ENCODE results near the gene PPP4C. TPM values are rescaled to one million over a fixed set of nuclear protein-coding genes. Genes with fewer than 3 reads are reported as not detected.
A peak's percentile ranks its signal among the peaks of the same experiment; 100 is the strongest.

PPP4C gene
- total RNA-seq, 1 donor: 178 TPM

DNA sequence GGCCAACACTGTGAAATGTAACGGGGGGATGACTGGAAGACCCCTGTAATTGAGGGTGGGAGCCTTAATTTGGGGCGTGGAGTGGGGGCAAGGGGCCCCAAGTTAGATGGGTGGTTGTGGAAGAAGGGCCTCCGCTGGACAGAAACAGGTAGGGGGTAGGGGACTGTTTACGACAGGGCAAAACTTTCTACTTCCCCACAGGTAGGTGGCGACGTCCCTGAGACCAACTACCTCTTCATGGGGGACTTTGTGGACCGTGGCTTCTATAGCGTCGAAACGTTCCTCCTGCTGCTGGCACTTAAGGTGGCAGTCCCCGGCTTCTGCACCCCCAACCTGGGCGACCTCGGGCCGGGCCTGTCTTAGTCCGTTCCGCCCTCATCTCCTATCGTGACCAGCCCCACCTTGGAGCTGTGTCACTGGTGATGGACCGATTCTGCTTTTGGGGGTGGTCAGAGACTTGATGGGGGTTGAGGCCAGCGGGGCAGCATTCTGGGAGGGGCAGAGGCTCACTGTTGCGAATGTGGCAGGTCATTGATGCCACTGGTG lies 6.8 kb downstream of the PPP4C start:
- Histone ChIP-seq H3K27ac (ENCODE audit: low read depth, low read length) (no peak overlapping the region), H2AFZ (ENCODE audit: low read length) (no peak overlapping the region), H3K36me3 (ENCODE audit: insufficient read depth, low read length) (peaks cover 70% of the 10 kb centered on the region), H3K9me3 (ENCODE audit: low read depth, low read length) (no peaks in the 10 kb centered on the region), H3K4me3 (ENCODE audit: insufficient read depth, low read length) (no peak overlapping the region), H3K4me1 (ENCODE audit: insufficient read depth, low read length) (peaks cover 5% of the 10 kb centered on the region), H3K79me2 (ENCODE audit: insufficient read depth, low read length) (peaks cover 46% of the 10 kb centered on the region), H3K27me3 (ENCODE audit: insufficient read depth, low read length) (no peaks in the 10 kb centered on the region), H4K20me1 (ENCODE audit: insufficient read depth, low read length) (peaks cover 16% of the 10 kb centered on the region), H3K4me2 (ENCODE audit: insufficient read depth, low read length) (no peak overlapping the region)
- TF ChIP-seq, protein P1, sequence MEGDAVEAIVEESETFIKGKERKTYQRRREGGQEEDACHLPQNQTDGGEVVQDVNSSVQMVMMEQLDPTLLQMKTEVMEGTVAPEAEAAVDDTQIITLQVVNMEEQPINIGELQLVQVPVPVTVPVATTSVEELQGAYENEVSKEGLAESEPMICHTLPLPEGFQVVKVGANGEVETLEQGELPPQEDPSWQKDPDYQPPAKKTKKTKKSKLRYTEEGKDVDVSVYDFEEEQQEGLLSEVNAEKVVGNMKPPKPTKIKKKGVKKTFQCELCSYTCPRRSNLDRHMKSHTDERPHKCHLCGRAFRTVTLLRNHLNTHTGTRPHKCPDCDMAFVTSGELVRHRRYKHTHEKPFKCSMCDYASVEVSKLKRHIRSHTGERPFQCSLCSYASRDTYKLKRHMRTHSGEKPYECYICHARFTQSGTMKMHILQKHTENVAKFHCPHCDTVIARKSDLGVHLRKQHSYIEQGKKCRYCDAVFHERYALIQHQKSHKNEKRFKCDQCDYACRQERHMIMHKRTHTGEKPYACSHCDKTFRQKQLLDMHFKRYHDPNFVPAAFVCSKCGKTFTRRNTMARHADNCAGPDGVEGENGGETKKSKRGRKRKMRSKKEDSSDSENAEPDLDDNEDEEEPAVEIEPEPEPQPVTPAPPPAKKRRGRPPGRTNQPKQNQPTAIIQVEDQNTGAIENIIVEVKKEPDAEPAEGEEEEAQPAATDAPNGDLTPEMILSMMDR (IDR thresholded peaks at IDR 0.05; ENCODE audit: extremely low read depth, low read depth, low read length): no peak
- peak; percentile 78 for DNase-seq (ENCODE audit: insufficient read length, low spot score, missing footprints)

DNA sequence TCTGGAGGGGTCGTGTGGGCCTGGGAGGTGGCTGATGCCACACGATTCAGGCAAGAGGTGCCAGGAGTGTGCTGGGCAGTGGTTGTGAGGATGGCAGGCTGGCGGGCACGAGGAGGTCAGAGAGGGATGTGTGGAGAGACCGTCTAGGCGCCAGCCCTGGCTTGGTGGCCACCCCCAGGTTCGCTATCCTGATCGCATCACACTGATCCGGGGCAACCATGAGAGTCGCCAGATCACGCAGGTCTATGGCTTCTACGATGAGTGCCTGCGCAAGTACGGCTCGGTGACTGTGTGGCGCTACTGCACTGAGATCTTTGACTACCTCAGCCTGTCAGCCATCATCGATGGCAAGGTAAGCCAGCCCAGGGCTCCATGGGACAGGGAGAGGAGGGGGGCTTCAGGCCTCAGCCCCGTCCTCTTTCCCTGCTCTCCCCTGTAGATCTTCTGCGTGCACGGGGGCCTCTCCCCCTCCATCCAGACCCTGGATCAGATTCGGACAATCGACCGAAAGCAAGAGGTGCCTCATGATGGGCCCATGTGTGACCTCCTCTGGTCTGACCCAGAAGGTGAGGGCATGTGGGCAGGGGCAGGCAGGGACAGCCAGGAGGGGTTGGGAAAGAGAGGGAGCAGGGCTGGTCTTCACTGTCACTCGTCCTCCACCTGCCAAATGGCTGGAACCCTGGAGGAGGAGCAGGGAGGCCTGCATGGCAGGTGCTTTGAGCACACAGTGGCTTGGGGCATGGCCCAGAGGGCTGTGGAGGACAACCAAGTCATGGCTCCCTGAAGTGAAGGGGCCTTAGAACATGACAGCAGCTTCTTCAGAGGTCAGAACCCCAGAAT lies 7.6 kb downstream of the PPP4C start:
- Histone ChIP-seq H2AFZ (ENCODE audit: low read length) (no peak overlapping the region), H3K27me3 (ENCODE audit: insufficient read depth, low read length) (no peaks in the 10 kb centered on the region), H3K4me3 (ENCODE audit: insufficient read depth, low read length) (no peak overlapping the region), H3K36me3 (ENCODE audit: insufficient read depth, low read length) (peaks cover 62% of the 10 kb centered on the region), H3K4me2 (ENCODE audit: insufficient read depth, low read length) (no peak overlapping the region), H3K4me1 (ENCODE audit: insufficient read depth, low read length) (no peaks in the 10 kb centered on the region), H3K9me3 (ENCODE audit: low read depth, low read length) (no peaks in the 10 kb centered on the region), H3K27ac (ENCODE audit: low read depth, low read length) (no peak overlapping the region), H3K79me2 (ENCODE audit: insufficient read depth, low read length) (peaks cover 38% of the 10 kb centered on the region), H4K20me1 (ENCODE audit: insufficient read depth, low read length) (peaks cover 8% of the 10 kb centered on the region)
- DNase-seq (ENCODE audit: insufficient read length, low spot score, missing footprints): peak; percentile 39
- TF ChIP-seq, protein P1 (IDR thresholded peaks at IDR 0.05; ENCODE audit: extremely low read depth, low read depth, low read length): no peak

DNA sequence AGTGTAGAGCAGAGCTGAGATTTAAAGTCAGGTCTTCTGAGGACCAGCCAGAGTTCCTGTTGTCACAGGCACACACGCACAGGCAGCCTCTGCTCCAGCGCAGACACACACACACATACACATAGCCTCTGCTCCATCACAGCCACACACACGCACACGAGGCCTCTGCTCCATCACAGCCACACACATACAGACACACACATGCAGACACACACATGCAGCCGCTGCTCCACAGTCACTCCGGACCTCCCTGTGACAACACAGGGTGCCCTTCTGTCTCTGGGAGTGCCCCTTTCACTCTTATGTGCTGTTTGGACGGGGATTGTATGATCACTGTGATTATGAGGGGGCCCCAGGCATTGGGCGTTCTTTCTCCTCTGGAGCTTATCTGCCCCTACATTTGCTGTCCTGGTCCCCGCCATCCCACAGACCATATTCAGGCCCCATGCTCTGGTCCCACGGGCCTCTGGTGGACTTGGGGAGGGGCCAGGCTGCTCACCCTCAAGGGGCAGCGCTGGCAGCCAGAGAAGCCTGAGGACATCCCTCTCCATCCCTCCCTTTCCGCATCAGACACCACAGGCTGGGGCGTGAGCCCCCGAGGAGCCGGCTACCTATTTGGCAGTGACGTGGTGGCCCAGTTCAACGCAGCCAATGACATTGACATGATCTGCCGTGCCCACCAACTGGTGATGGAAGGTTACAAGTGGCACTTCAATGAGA lies 8.5 kb downstream of the PPP4C start:
- Histone ChIP-seq H3K4me2 (ENCODE audit: insufficient read depth, low read length) (no peak overlapping the region), H3K27ac (ENCODE audit: low read depth, low read length) (no peak overlapping the region), H3K79me2 (ENCODE audit: insufficient read depth, low read length) (peaks cover 30% of the 10 kb centered on the region), H3K27me3 (ENCODE audit: insufficient read depth, low read length) (no peaks in the 10 kb centered on the region), H3K4me3 (ENCODE audit: insufficient read depth, low read length) (no peak overlapping the region), H4K20me1 (ENCODE audit: insufficient read depth, low read length) (peaks cover 4% of the 10 kb centered on the region), H3K36me3 (ENCODE audit: insufficient read depth, low read length) (peaks cover 56% of the 10 kb centered on the region), H2AFZ (ENCODE audit: low read length) (no peak overlapping the region), H3K4me1 (ENCODE audit: insufficient read depth, low read length) (no peaks in the 10 kb centered on the region), H3K9me3 (ENCODE audit: low read depth, low read length) (no peaks in the 10 kb centered on the region)
- TF ChIP-seq, protein P1 (IDR thresholded peaks at IDR 0.05; ENCODE audit: extremely low read depth, low read depth, low read length): no peak
- peak; percentile 66 for DNase-seq (ENCODE audit: insufficient read length, low spot score, missing footprints)

DNA sequence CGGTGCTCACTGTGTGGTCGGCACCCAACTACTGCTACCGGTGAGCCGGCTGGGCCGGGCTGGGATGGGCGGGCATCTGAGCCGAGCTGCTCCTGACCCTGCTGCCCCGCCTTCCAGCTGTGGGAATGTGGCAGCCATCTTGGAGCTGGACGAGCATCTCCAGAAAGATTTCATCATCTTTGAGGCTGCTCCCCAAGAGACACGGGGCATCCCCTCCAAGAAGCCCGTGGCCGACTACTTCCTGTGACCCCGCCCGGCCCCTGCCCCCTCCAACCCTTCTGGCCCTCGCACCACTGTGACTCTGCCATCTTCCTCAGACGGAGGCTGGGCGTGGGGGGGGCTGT lies 9.0 kb downstream of the PPP4C start:
- H3K36me3 ChIP-seq (ENCODE audit: insufficient read depth, low read length): peaks cover 52% of the 10 kb centered on the region
- no peaks in the 10 kb centered on the region for H3K4me1 ChIP-seq (ENCODE audit: insufficient read depth, low read length)
- peaks cover 25% of the 10 kb centered on the region for H3K79me2 ChIP-seq (ENCODE audit: insufficient read depth, low read length)
- no peak overlapping the region for H3K4me3 ChIP-seq (ENCODE audit: insufficient read depth, low read length)
- H4K20me1 ChIP-seq (ENCODE audit: insufficient read depth, low read length): no peaks in the 10 kb centered on the region
- no peak overlapping the region for H2AFZ ChIP-seq (ENCODE audit: low read length)
- no peak overlapping the region for H3K4me2 ChIP-seq (ENCODE audit: insufficient read depth, low read length)
- DNase-seq (ENCODE audit: insufficient read length, low spot score, missing footprints): peak; percentile 82
- H3K27ac ChIP-seq (ENCODE audit: low read depth, low read length): no peak overlapping the region
- no peaks in the 10 kb centered on the region for H3K9me3 ChIP-seq (ENCODE audit: low read depth, low read length)
- H3K27me3 ChIP-seq (ENCODE audit: insufficient read depth, low read length): no peaks in the 10 kb centered on the region
- TF ChIP-seq, protein P1 (IDR thresholded peaks at IDR 0.05; ENCODE audit: extremely low read depth, low read depth, low read length): no peak
